Prostate gland (tissue), 2 donors: Measurements from ENCODE around the gene UBTD2. TPM values are rescaled to one million over a fixed set of nuclear protein-coding genes. Genes with fewer than 3 reads are reported as not detected.

Source experiments
- DNase-seq: peaks from one replicate; pipeline ENCODE4 v3.0.0-alpha.2; 2019; ENCODE audit warnings: low spot score
- H3K27ac ChIP-seq, 2 donors: fragments of 200-600 bp; sonication (generic); 2 replicates each; pipeline ENCODE4 v1.5.1; 2017 to 2019
- H3K27me3 ChIP-seq: fragments of 200-600 bp; sonication (generic); replicated peaks from 2 replicates; pipeline ENCODE4 v1.5.1; 2019; ENCODE audit not compliant: insufficient read depth
- H3K36me3 ChIP-seq, 2 donors: fragments of 200-600 bp; sonication (generic); 1 replicate in 1 of 2; 2 replicates in 1 of 2; pipeline versions ENCODE4 v1.5.1 to v1.8.1; 2017 to 2019
- H3K4me1 ChIP-seq: fragments of 200-600 bp; sonication (generic); replicated peaks from 2 replicates; pipeline ENCODE4 v1.5.1; 2019
- H3K4me3 ChIP-seq, 2 donors: fragments of 200-600 bp; sonication (generic); 2 replicates each; pipeline ENCODE4 v1.5.1; 2017 to 2019
- H3K9me3 ChIP-seq: fragments of 200-600 bp; sonication (generic); 2 replicates; pipeline ENCODE4 v1.5.1; 2017
- POLR2A ChIP-seq: fragments of 450-650 bp; IDR thresholded peaks from one replicate; pipeline ENCODE4 v1.6.1; 2016; ENCODE audit warnings: antibody characterized with exemption, mild to moderate bottlenecking
- POLR2AphosphoS5 ChIP-seq: sonication (generic); formaldehyde crosslinking; IDR thresholded peaks from one replicate; pipeline ENCODE4 v1.6.1; 2017; ENCODE audit warnings: antibody characterized with exemption
- WGBS: methylation state at CpG from one replicate; pipeline ENCODE4 v1.1.5; 2018; 5-methylcytosine and 5-hydroxymethylcytosine counted together
- intact Hi-C: fragments of 100-400 bp; cut with DNase I; formaldehyde crosslinking; loops from one replicate; pipeline ENCODE4 v1.14.2; 2022
- small RNA-seq, 2 donors: library from RNA; depleted of rRNA; stranded (forward); fragments of <200 nt; gene quantifications; one replicate each; pipeline ENCODE3, GENCODE V24; 2016
- total RNA-seq, 2 donors: library from RNA; depleted of rRNA; stranded (reverse); fragments of >200 nt; gene quantifications; one replicate each; pipeline ENCODE4 v1.1.0, GENCODE V29; 2016
- TF ChIP-seq, protein P1 (sequence below), 4 experiments: fragments of 200-600 bp in 2 of 4; fragments of 450-650 bp in 2 of 4; sonication (generic) in 2 of 4; IDR thresholded peaks; 1 replicate in 3 of 4; 2 replicates in 1 of 4; pipeline ENCODE4 v1.5.1; 2016 to 2019; ENCODE audit warnings: antibody characterized with exemption in 4 of 4, mild to moderate bottlenecking in 2 of 4, moderate library complexity in 2 of 4

UBTD2 gene
- total RNA-seq, 2 donors from 2014 or later = 14.3 to 28.2 TPM

DNA sequence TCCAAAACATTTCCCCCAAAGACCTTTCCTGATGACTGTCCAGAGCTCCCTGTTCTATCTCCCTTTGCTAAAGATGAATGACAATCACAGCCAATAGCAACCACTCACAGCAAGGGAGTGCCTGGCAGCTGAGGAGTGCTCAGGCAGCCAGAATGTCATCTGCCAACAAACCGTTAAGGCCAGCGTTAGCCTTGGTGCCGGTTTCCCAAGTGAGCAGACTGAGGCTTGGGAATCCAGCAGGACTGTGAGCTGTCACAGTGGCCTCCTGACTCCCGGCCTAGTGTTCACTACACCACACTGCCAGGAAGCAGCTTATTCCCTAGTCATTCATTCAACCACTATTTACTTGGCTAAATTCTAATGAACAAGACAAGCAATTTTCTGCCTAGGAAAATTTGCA lies 120.2 kb downstream of the UBTD2 start:
- Histone ChIP-seq H3K9me3 (no peaks in the 10 kb centered on the region), H3K36me3 (no peaks in the 10 kb centered on the region), H3K27ac (no peak overlapping the region), H3K4me3 (no peak overlapping the region), H3K4me1 (no peaks in the 10 kb centered on the region), H3K27me3 (no peaks in the 10 kb centered on the region)
- intact Hi-C loops = no loop called here
- no peak for DNase-seq
- WGBS = 70% methylated on average over 4 of the region's 4 CpGs
- TF ChIP-seq POLR2AphosphoS5 (no peak), POLR2A (no peak)
- TF ChIP-seq, protein P1, sequence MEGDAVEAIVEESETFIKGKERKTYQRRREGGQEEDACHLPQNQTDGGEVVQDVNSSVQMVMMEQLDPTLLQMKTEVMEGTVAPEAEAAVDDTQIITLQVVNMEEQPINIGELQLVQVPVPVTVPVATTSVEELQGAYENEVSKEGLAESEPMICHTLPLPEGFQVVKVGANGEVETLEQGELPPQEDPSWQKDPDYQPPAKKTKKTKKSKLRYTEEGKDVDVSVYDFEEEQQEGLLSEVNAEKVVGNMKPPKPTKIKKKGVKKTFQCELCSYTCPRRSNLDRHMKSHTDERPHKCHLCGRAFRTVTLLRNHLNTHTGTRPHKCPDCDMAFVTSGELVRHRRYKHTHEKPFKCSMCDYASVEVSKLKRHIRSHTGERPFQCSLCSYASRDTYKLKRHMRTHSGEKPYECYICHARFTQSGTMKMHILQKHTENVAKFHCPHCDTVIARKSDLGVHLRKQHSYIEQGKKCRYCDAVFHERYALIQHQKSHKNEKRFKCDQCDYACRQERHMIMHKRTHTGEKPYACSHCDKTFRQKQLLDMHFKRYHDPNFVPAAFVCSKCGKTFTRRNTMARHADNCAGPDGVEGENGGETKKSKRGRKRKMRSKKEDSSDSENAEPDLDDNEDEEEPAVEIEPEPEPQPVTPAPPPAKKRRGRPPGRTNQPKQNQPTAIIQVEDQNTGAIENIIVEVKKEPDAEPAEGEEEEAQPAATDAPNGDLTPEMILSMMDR (IDR thresholded peaks at IDR 0.05) = no peak

DNA sequence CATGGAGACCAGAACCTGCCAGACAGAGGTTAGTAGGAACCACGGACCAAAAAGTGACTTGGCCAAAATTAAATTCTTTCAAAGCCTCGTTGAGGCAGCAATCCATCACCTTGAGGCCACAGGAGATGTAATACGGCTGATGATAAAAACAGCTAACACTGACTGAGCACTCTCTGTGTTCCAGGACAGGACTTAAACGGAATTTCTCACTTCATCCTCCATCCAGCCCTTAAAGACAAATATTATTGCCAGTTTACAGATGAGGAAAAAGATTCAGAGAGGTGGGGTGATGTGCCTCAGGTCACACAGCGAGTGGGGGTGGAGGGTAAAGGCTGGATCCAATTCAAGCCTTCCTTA lies 120.6 kb downstream of the UBTD2 start:
- TF ChIP-seq POLR2AphosphoS5 = no peak
- TF ChIP-seq, protein P1 (IDR thresholded peaks at IDR 0.05) = no peak
- no peak for DNase-seq

DNA sequence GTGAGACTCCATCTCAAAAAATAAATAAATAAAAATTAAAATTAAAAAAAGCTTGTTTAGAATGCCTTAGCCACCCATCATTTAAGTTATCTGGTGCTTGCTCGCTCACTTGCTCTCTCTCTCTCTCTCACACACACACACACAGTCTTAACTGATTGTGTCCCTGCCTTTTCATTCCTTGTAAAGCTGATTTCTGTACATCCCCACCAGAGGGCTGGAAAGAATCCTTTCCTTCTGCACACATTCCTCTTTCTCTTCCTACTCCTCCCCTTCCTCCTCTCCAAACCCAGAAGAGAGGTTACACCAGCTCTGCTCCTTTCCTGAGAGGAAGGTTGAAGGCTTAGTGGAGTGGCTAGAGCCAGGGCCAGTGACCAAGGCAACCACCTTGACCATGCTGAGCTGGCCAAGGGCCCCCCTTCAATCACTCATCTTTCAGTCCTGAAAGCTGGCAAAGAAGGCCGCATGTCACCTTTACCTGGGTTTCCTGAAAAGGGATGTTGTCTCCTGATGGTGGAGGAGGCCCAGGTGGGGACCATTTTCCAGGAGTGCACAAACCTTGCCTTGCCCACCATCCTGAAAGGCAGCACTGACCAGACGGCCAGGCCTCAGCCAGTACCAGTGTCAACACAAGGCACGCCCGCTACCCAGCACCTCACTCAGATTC lies 121.1 kb downstream of the UBTD2 start:
- Histone ChIP-seq H3K27me3 (no peaks in the 10 kb centered on the region), H3K36me3 (no peaks in the 10 kb centered on the region), H3K4me3 (no peak overlapping the region), H3K9me3 (no peaks in the 10 kb centered on the region), H3K27ac (no peak overlapping the region), H3K4me1 (no peaks in the 10 kb centered on the region)
- no peak for TF ChIP-seq POLR2A
- TF ChIP-seq, protein P1 (IDR thresholded peaks at IDR 0.05) = no peak
- DNase-seq = no peak
- intact Hi-C loops = no loop called here
- 88% methylated on average over 5 of the region's 5 CpGs for WGBS

More for the DNA sequence above, 120.6 kb downstream of the UBTD2 start:
- H3K36me3 ChIP-seq = no peaks in the 10 kb centered on the region
- no peaks in the 10 kb centered on the region for H3K4me1 ChIP-seq
- H3K9me3 ChIP-seq = no peaks in the 10 kb centered on the region
- H3K4me3 ChIP-seq = no peak overlapping the region
- no peak overlapping the region for H3K27ac ChIP-seq
- WGBS = 61% methylated on average over 5 of the region's 5 CpGs
- H3K27me3 ChIP-seq = no peaks in the 10 kb centered on the region
- intact Hi-C loops = no loop called here

DNA sequence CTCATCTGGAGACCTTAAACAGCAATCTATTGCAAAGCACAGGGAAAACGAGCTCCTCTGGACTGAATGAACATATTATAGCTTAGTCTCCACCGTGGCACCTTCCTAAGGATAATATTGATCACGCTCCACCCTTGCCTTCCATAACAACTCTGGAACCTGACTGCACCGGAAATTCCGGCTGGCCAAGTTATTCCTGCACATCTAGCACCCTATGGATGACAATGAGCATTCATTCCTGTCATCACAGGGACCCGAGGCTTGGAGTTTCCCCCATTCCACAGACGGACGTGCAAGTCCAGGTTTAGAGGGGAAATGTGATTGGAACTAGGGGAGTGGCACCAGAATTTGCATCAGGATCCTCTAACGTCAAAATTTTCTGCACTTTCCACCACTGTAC lies 123.1 kb downstream of the UBTD2 start:
- Histone ChIP-seq H3K4me1 (no peaks in the 10 kb centered on the region), H3K4me3 (no peak overlapping the region), H3K36me3 (no peaks in the 10 kb centered on the region), H3K9me3 (no peaks in the 10 kb centered on the region), H3K27ac (no peak overlapping the region), H3K27me3 (no peaks in the 10 kb centered on the region)
- 76% methylated on average over 9 of the region's 9 CpGs for WGBS
- TF ChIP-seq POLR2A (no peak), POLR2AphosphoS5 (no peak)
- TF ChIP-seq, protein P1 (IDR thresholded peaks at IDR 0.05) = no peak
- no peak for DNase-seq
- intact Hi-C loops = no loop called here

Small RNAs within 50 kb of the gene (small RNA-seq; reads per million reads assigned to genes)
- 0 reads per million in 2 donors for gene RF00191

Other genes starting within 250 kb of the UBTD2 start
- 10 to 100 TPM in 1 of 2 donors, 1 to 10 TPM in 1; 4.6 to 73.3 TPM for gene STK10, start 95.5 kb downstream of the UBTD2 start, total RNA-seq
- not detected for gene EFCAB9, start 89.6 kb downstream of the UBTD2 start, total RNA-seq
- 10 to 100 TPM; 15.8 to 38.0 TPM for gene SH3PXD2B, start 170.8 kb upstream of the UBTD2 start, total RNA-seq